Activated CD4-positive, alpha-beta T cell treated with anti-CD3 and anti-CD28 coated beads, Interleukin-2, amount 10 ng/mL, durations not matched to agents 24 days and 14 days (primary cell): ENCODE data around the gene IGIP. TPM values are rescaled to one million over a fixed set of nuclear protein-coding genes. Genes with fewer than 3 reads are reported as not detected.
A peak's percentile ranks its signal among the peaks of the same experiment; 100 is the strongest.

Source experiments
- DNase-seq: peaks from one replicate; pipeline ENCODE4 v3.0.0; 2022
- H3K27ac Mint-ChIP-seq: one replicate; pipeline ENCODE4 v1.8.0; 2022; ENCODE audit warnings: mild to moderate bottlenecking, mixed read lengths
- H3K27me3 Mint-ChIP-seq: one replicate; pipeline ENCODE4 v1.8.0; 2022; ENCODE audit warnings: mixed read lengths
- H3K36me3 Mint-ChIP-seq: one replicate; pipeline ENCODE4 v1.8.0; 2022; ENCODE audit warnings: low read depth, mild to moderate bottlenecking, mixed read lengths
- H3K4me1 Mint-ChIP-seq: one replicate; pipeline ENCODE4 v1.8.0; 2021; ENCODE audit warnings: mixed read lengths
- H3K4me3 Mint-ChIP-seq: one replicate; pipeline ENCODE4 v1.8.0; 2022; ENCODE audit warnings: mild to moderate bottlenecking, moderate library complexity, mixed read lengths
- H3K9me3 Mint-ChIP-seq: one replicate; pipeline ENCODE4 v1.8.0; 2021; ENCODE audit warnings: mixed read lengths
- intact Hi-C: fragments of 100-400 bp; cut with micrococcal nuclease; formaldehyde crosslinking; loops from one replicate; pipeline ENCODE4 v1.15.1; 2023
- total RNA-seq: library from RNA; stranded (reverse); gene quantifications from 2 replicates; pipeline ENCODE4 v1.2.3, GENCODE V29; 2022

IGIP gene
- total RNA-seq, 1 donor from 2014 or later: 2.8 TPM

- DNase-seq: no peak
- intact Hi-C loops: no loop called here
- Mint-ChIP-seq H3K27me3 (peaks cover 26% of the 10 kb centered on the region), H3K4me3 (no peak overlapping the region), H3K9me3 (no peaks in the 10 kb centered on the region), H3K27ac (no peak overlapping the region), H3K36me3 (no peaks in the 10 kb centered on the region), H3K4me1 (peaks cover 5% of the 10 kb centered on the region)
Observed at GRCh38 chr5:140169410-140169809, 43.7 kb downstream of the IGIP start.

GRCh38 chr5:140172483-140172882 is 46.7 kb downstream of the IGIP start:
- DNase-seq: no peak
- H3K27me3 Mint-ChIP-seq: peaks cover 19% of the 10 kb centered on the region
- H3K4me1 Mint-ChIP-seq: peaks cover 12% of the 10 kb centered on the region
- H3K4me3 Mint-ChIP-seq: no peak overlapping the region
- no peaks in the 10 kb centered on the region for H3K9me3 Mint-ChIP-seq
- H3K36me3 Mint-ChIP-seq: no peaks in the 10 kb centered on the region
- intact Hi-C loops: loop anchor here (10.0 kb wide), 1 partner anchor 382 kb away; the partner anchor contains the start of gene SRA1
- H3K27ac Mint-ChIP-seq: no peak overlapping the region

- Mint-ChIP-seq H3K27ac (no peak overlapping the region), H3K4me3 (peak overlapping the region; percentile 47), H3K9me3 (no peaks in the 10 kb centered on the region), H3K36me3 (no peaks in the 10 kb centered on the region), H3K4me1 (peaks cover 10% of the 10 kb centered on the region), H3K27me3 (peaks cover 19% of the 10 kb centered on the region)
- DNase-seq: no peak
- intact Hi-C loops: loop anchor here (2.0 to 10.0 kb wide), 2 partner anchors 171 to 381 kb away; partner anchors contain the start of gene SRA1
Observed at GRCh38 chr5:140174014-140174413, 48.3 kb downstream of the IGIP start.

GRCh38 chr5:140174465-140175366 is 49.0 kb downstream of the IGIP start, which contains the start of gene CYSTM1:
CYSTM1 (plus strand) TSS chr5:140175188; CDS start chr5:140194466, 19,278 bp downstream.
- Mint-ChIP-seq H3K9me3 (no peaks in the 10 kb centered on the region), H3K4me3 (peak within 1 kb of the TSS; percentile 95), H3K27me3 (peaks cover 19% of the 10 kb centered on the region), H3K27ac (peak within 1 kb of the TSS; percentile 94), H3K4me1 (peaks cover 10% of the 10 kb centered on the region), H3K36me3 (no peaks in the 10 kb centered on the region)
- intact Hi-C loops: loop anchor here (1.0 to 10.0 kb wide), 3 partner anchors 67 to 380 kb away; partner anchors contain the start of gene SRA1
- DNase-seq: peak; percentile 99

- intact Hi-C loops: loop anchor here (1.0 to 10.0 kb wide), 3 partner anchors 68 to 379 kb away; partner anchors contain the start of gene SRA1
- peak overlapping the region; percentile 78 for H3K27ac Mint-ChIP-seq
Observed at GRCh38 chr5:140175367-140176030, 49.8 kb downstream of the IGIP start.

GRCh38 chr5:140176031-140176387 is 50.3 kb downstream of the IGIP start:
- H3K4me1 Mint-ChIP-seq: peaks cover 12% of the 10 kb centered on the region
- no peak for DNase-seq
- H3K27ac Mint-ChIP-seq: peak overlapping the region; percentile 78
- intact Hi-C loops: loop anchor here (10.0 kb wide), 1 partner anchor 379 kb away; the partner anchor contains the start of gene SRA1
- H3K9me3 Mint-ChIP-seq: no peaks in the 10 kb centered on the region
- peak overlapping the region; percentile 95 for H3K4me3 Mint-ChIP-seq
- H3K36me3 Mint-ChIP-seq: no peaks in the 10 kb centered on the region
- H3K27me3 Mint-ChIP-seq: peaks cover 19% of the 10 kb centered on the region

More at GRCh38 chr5:140175367-140176030, 49.8 kb downstream of the IGIP start:
- Mint-ChIP-seq H3K27me3 (peaks cover 19% of the 10 kb centered on the region), H3K36me3 (no peaks in the 10 kb centered on the region), H3K4me3 (peak overlapping the region; percentile 95), H3K9me3 (no peaks in the 10 kb centered on the region), H3K4me1 (peaks cover 10% of the 10 kb centered on the region)
- DNase-seq: peak; percentile 90

GRCh38 chr5:140178086-140178410 is 52.3 kb downstream of the IGIP start:
- Mint-ChIP-seq H3K4me1 (peaks cover 14% of the 10 kb centered on the region), H3K4me3 (no peak overlapping the region), H3K9me3 (no peaks in the 10 kb centered on the region), H3K36me3 (no peaks in the 10 kb centered on the region), H3K27ac (no peak overlapping the region), H3K27me3 (peaks cover 14% of the 10 kb centered on the region)
- intact Hi-C loops: loop anchor here (10.0 kb wide), 1 partner anchor 377 kb away; the partner anchor contains the start of gene SRA1
- no peak for DNase-seq

- Mint-ChIP-seq H3K27ac (no peak overlapping the region), H3K27me3 (peaks cover 8% of the 10 kb centered on the region), H3K4me1 (peaks cover 14% of the 10 kb centered on the region), H3K9me3 (no peaks in the 10 kb centered on the region), H3K4me3 (no peak overlapping the region), H3K36me3 (no peaks in the 10 kb centered on the region)
- intact Hi-C loops: loop anchor here (10.0 kb wide), 1 partner anchor 376 kb away; the partner anchor contains the start of gene SRA1
- DNase-seq: no peak
Observed at GRCh38 chr5:140178482-140179116, 52.9 kb downstream of the IGIP start.

Other genes with a start within 250 kb of the IGIP start
- gene NRG2, start 82.6 kb upstream of the IGIP start, total RNA-seq: 0.07 TPM in 2 replicates
- gene PURA, start 11.8 kb upstream of the IGIP start, total RNA-seq: 11.1 and 12.0 TPM in 2 replicates
- gene CYSTM1, start 49.3 kb downstream of the IGIP start, total RNA-seq: 17.2 and 17.3 TPM in 2 replicates
- 51.5 and 57.9 TPM in 2 replicates for gene PFDN1, start 177.2 kb downstream of the IGIP start, total RNA-seq
- gene HBEGF, start 220.7 kb downstream of the IGIP start, total RNA-seq: 21.9 and 22.5 TPM in 2 replicates
- not detected in 2 replicates for gene SLC4A9, start 234.3 kb downstream of the IGIP start, total RNA-seq